ENCODE results near the gene LRRC23. TPM values are rescaled to one million over a fixed set of nuclear protein-coding genes. Genes with fewer than 3 reads are reported as not detected.
A peak's percentile ranks its signal among the peaks of the same experiment; 100 is the strongest.

The LRRC23 gene
- total and polyA plus RNA-seq, 2 experiments from 2014 or later, result 2.4 to 9.1 TPM

GRCh38 chr12:6887460-6887859 lies 17.2 kb upstream of the LRRC23 start:
- ATAC-seq, result no peak
- Histone ChIP-seq H3K4me3 (no peak overlapping the region), H3K27ac (ENCODE audit: low read depth) (peak overlapping the region; percentile 98), H3K4me1 (ENCODE audit: insufficient read depth) (peaks cover 45% of the 10 kb centered on the region), H2AFZ (no peak overlapping the region), H3K4me2 (0 out of 2 replicates have a peak overlapping the region, but pooled peaks have one; percentile 15), H3K9me2 (ENCODE audit: insufficient read depth) (no peaks in the 10 kb centered on the region), H3F3A (replicated peaks; ENCODE audit: low read depth) (peaks cover 37% of the 10 kb centered on the region), H3K27me3 (ENCODE audit: insufficient read depth) (no peaks in the 10 kb centered on the region), H3K79me2 (replicated peaks; ENCODE audit: insufficient read depth) (no peaks in the 10 kb centered on the region), H4K20me1 (replicated peaks; ENCODE audit: insufficient read depth) (no peaks in the 10 kb centered on the region), H3K36me3 (ENCODE audit: insufficient read depth) (no peaks in the 10 kb centered on the region)
- Mint-ChIP-seq H3K4me3 (no peak overlapping the region), H3K4me1 (peaks cover 33% of the 10 kb centered on the region), H3K27ac (no peak overlapping the region), H3K36me3 (ENCODE audit: low read depth) (0 out of 3 replicates have a peak, but pooled peaks cover 4% of the 10 kb centered on the region), H3K27me3 (ENCODE audit: insufficient read depth, low read depth, poor library complexity) (peaks cover 18% of the 10 kb centered on the region), H3K9me3 (no peaks in the 10 kb centered on the region; the same call in 1 of the 3 replicates)
- TF ChIP-seq ZNF331 (CRISPR knock-in tag; IDR thresholded peaks at IDR 0.05; ENCODE audit: low read depth) (no peak), JUNB (IDR thresholded peaks at IDR 0.05; ENCODE audit: unreplicated experiment) (no peak), ZNF114 (CRISPR knock-in tag; IDR thresholded peaks at IDR 0.05) (no peak), CREB1 (CRISPR knock-in tag; IDR thresholded peaks at IDR 0.05; ENCODE audit: low read depth) (no peak), ETS1 (IDR thresholded peaks at IDR 0.05) (no peak), REST (IDR thresholded peaks at IDR 0.05; ENCODE audit: unreplicated experiment) (no peak), CTCF (conservative IDR thresholded peaks at IDR 0.05; ENCODE audit: low read depth in 2 of 2) (no peak), EZH2 (IDR thresholded peaks at IDR 0.05; ENCODE audit: low read depth, unreplicated experiment) (no peak), NANOG (IDR thresholded peaks at IDR 0.05; ENCODE audit: borderline replicate concordance) (no peak), STAT1 (IDR thresholded peaks at IDR 0.05; ENCODE audit: unreplicated experiment) (no peak), ZNF462 (CRISPR knock-in tag; IDR thresholded peaks at IDR 0.05) (no peak), EZH2phosphoT487 (IDR thresholded peaks at IDR 0.05; ENCODE audit: unreplicated experiment) (no peak), POLR2AphosphoS5 (IDR thresholded peaks at IDR 0.05; ENCODE audit: low read depth) (no peak)
- DNase-seq (ENCODE audit: low spot score), result no peak

All from GM23338 (cell line).